ENCODE data around the gene PLCB1. TPM values are rescaled to one million over a fixed set of nuclear protein-coding genes. Genes with fewer than 3 reads are reported as not detected.

The PLCB1 gene
- polyA plus RNA-seq, 1 donor (not counting 4 experiments of a cell fraction or from before 2014, with no cell fraction given), result 0.37 TPM

DNA sequence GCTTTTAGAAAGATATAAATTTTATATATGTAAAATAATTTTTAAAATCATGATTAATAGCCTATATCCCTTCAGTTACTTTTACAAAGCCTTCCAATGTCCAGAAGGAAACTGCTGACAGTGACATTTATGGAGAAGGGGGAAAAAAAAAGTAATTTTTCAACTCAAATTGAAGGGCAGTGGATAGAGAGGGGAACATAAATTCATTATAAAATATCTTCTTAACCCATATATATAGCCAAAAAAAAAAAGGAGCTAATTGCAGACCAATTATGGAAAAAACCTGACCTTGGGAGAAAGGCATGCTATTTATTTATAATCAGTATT, 392.9 kb downstream of the PLCB1 start:
- Histone ChIP-seq H4K20me1 (ENCODE audit: control insufficient read depth, extremely low read depth, insufficient read depth, low read length) (no peaks in the 10 kb centered on the region), H3K36me3 (ENCODE audit: control insufficient read depth in 2 of 2, extremely low read depth in 1 of 2, insufficient read depth in 2 of 2, low read length in 2 of 2) (no peaks in the 10 kb centered on the region), H3K9ac (ENCODE audit: control insufficient read depth, extremely low read depth, insufficient read depth, low read length) (no peak overlapping the region), H3K4me3 (ENCODE audit: control insufficient read depth in 2 of 3, extremely low read depth in 1 of 3, insufficient read depth in 2 of 3, low read depth in 1 of 3, low read length in 3 of 3) (no peak overlapping the region), H3K4me1 (ENCODE audit: control insufficient read depth, extremely low read depth, insufficient read depth, low read length) (no peaks in the 10 kb centered on the region), H3K27me3 (ENCODE audit: control insufficient read depth, extremely low read depth, insufficient read depth, low read length) (no peaks in the 10 kb centered on the region), H3K9me3 (ENCODE audit: control insufficient read depth, low read depth, low read length) (no peaks in the 10 kb centered on the region), H2AFZ (ENCODE audit: control insufficient read depth, low read length) (no peak overlapping the region), H3K79me2 (ENCODE audit: control insufficient read depth, insufficient read depth, low read length) (no peaks in the 10 kb centered on the region), H3K27ac (ENCODE audit: control insufficient read depth, insufficient read depth, low read length) (no peak overlapping the region), H3K9me1 (ENCODE audit: control insufficient read depth, extremely low read depth, insufficient read depth, low read length) (no peaks in the 10 kb centered on the region), H3K4me2 (ENCODE audit: control insufficient read depth, extremely low read depth, insufficient read depth, low read depth, low read length) (no peak overlapping the region)
- TF ChIP-seq, protein P1, sequence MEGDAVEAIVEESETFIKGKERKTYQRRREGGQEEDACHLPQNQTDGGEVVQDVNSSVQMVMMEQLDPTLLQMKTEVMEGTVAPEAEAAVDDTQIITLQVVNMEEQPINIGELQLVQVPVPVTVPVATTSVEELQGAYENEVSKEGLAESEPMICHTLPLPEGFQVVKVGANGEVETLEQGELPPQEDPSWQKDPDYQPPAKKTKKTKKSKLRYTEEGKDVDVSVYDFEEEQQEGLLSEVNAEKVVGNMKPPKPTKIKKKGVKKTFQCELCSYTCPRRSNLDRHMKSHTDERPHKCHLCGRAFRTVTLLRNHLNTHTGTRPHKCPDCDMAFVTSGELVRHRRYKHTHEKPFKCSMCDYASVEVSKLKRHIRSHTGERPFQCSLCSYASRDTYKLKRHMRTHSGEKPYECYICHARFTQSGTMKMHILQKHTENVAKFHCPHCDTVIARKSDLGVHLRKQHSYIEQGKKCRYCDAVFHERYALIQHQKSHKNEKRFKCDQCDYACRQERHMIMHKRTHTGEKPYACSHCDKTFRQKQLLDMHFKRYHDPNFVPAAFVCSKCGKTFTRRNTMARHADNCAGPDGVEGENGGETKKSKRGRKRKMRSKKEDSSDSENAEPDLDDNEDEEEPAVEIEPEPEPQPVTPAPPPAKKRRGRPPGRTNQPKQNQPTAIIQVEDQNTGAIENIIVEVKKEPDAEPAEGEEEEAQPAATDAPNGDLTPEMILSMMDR (optimal IDR thresholded peaks at IDR 0.05 in 1 of 3, IDR thresholded peaks at IDR 0.05 in 1 of 3, conservative IDR thresholded peaks at IDR 0.05 in 1 of 3; ENCODE audit: extremely low read depth in 1 of 3, insufficient read depth in 2 of 3, low read length in 3 of 3), result no peak
- TF ChIP-seq EZH2 (IDR thresholded peaks at IDR 0.05; ENCODE audit: low read length), result no peak
- DNase-seq (ENCODE audit: low read depth, low spot score) (no peak), FAIRE-seq (no peak)
- dilution Hi-C loops (cut with MboI; ENCODE audit: extremely low pct_ligation_motif_present, low sequenced_read_pairs), result no loop called here

DNA sequence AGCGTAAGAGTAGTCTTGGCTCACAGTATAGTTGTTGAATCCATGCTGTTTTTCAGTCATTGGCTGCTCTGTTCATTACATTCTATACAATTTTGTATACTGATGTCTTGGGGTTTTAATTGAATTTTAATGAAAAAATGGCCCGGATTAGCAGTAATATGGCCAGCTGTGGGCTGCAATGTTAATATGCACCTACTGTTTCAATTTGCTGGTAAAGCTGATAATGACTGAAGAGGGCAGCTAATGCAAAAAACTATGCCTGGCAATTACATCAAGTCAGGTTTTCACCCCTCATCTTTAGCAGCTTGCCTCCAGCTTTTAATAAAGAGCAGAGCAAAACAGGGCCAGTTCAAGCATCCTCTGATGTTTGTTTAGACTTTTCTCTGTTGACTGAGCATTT, 394.5 kb downstream of the PLCB1 start:
- Histone ChIP-seq H3K9me3 (ENCODE audit: control insufficient read depth, low read depth, low read length) (no peaks in the 10 kb centered on the region), H3K9me1 (ENCODE audit: control insufficient read depth, extremely low read depth, insufficient read depth, low read length) (no peaks in the 10 kb centered on the region), H2AFZ (ENCODE audit: control insufficient read depth, low read length) (no peak overlapping the region), H3K4me2 (ENCODE audit: control insufficient read depth, extremely low read depth, insufficient read depth, low read depth, low read length) (no peak overlapping the region), H3K4me3 (ENCODE audit: control insufficient read depth in 2 of 3, extremely low read depth in 1 of 3, insufficient read depth in 2 of 3, low read depth in 1 of 3, low read length in 3 of 3) (no peak overlapping the region), H3K27me3 (ENCODE audit: control insufficient read depth, extremely low read depth, insufficient read depth, low read length) (no peaks in the 10 kb centered on the region), H3K4me1 (ENCODE audit: control insufficient read depth, extremely low read depth, insufficient read depth, low read length) (no peaks in the 10 kb centered on the region), H3K36me3 (ENCODE audit: control insufficient read depth in 2 of 2, extremely low read depth in 1 of 2, insufficient read depth in 2 of 2, low read length in 2 of 2) (no peaks in the 10 kb centered on the region), H3K27ac (ENCODE audit: control insufficient read depth, insufficient read depth, low read length) (no peak overlapping the region), H3K9ac (ENCODE audit: control insufficient read depth, extremely low read depth, insufficient read depth, low read length) (no peak overlapping the region), H4K20me1 (ENCODE audit: control insufficient read depth, extremely low read depth, insufficient read depth, low read length) (no peaks in the 10 kb centered on the region), H3K79me2 (ENCODE audit: control insufficient read depth, insufficient read depth, low read length) (no peaks in the 10 kb centered on the region)
- DNase-seq (ENCODE audit: low read depth, low spot score) (no peak), FAIRE-seq (no peak)
- dilution Hi-C loops (cut with MboI; ENCODE audit: extremely low pct_ligation_motif_present, low sequenced_read_pairs), result no loop called here
- TF ChIP-seq, protein P1 (optimal IDR thresholded peaks at IDR 0.05 in 1 of 3, IDR thresholded peaks at IDR 0.05 in 1 of 3, conservative IDR thresholded peaks at IDR 0.05 in 1 of 3; ENCODE audit: extremely low read depth in 1 of 3, insufficient read depth in 2 of 3, low read length in 3 of 3), result no peak
- no peak for TF ChIP-seq EZH2 (IDR thresholded peaks at IDR 0.05; ENCODE audit: low read length)

All from keratinocyte (primary cell).